Measurements from ENCODE around the gene SLX9.
A peak's percentile ranks its signal among the peaks of the same experiment; 100 is the strongest.

The SLX9 gene

DNA sequence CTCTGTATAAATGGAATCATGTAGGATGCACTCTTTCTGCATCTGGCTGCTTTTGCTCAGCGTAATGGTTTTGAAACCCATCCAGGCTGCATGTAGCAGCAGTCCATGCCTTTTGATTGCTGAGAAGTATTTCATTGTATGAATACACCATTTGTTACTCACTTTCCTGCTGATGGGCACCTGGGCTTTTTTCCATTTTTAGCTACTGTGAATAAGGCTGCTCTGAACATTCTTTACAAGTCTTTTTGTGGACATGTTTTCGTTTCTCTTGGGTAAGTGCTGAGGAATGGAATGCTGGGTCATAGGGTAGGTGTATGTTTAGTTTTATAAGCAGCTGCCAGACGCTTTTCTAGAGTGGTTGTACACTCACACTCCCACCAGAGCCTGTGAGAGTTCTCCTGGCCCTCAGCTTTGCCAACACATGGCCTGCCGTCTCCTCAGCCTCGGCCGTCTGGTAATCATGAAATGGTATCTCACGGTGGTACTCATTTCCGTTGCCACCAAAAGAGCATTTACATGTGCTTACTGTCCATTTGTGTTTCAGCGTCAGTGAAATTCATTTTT lies 22.7 kb downstream of the SLX9 start:
- peak; percentile 99 for DNase-seq (ENCODE audit: low read depth)
- TF ChIP-seq, protein P1, sequence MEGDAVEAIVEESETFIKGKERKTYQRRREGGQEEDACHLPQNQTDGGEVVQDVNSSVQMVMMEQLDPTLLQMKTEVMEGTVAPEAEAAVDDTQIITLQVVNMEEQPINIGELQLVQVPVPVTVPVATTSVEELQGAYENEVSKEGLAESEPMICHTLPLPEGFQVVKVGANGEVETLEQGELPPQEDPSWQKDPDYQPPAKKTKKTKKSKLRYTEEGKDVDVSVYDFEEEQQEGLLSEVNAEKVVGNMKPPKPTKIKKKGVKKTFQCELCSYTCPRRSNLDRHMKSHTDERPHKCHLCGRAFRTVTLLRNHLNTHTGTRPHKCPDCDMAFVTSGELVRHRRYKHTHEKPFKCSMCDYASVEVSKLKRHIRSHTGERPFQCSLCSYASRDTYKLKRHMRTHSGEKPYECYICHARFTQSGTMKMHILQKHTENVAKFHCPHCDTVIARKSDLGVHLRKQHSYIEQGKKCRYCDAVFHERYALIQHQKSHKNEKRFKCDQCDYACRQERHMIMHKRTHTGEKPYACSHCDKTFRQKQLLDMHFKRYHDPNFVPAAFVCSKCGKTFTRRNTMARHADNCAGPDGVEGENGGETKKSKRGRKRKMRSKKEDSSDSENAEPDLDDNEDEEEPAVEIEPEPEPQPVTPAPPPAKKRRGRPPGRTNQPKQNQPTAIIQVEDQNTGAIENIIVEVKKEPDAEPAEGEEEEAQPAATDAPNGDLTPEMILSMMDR (IDR thresholded peaks at IDR 0.05; ENCODE audit: low read length, missing control alignments): no peak
- no peak overlapping the region for H3K4me3 ChIP-seq (replicated peaks; ENCODE audit: low read depth, low read length)

- no peak for DNase-seq (ENCODE audit: low read depth)
- no peak overlapping the region for H3K4me3 ChIP-seq (replicated peaks; ENCODE audit: low read depth, low read length)
- TF ChIP-seq, protein P1 (IDR thresholded peaks at IDR 0.05; ENCODE audit: low read length, missing control alignments): no peak
Measured at GRCh38 chr21:44964381-44964780, 24.6 kb downstream of the SLX9 start.

DNA sequence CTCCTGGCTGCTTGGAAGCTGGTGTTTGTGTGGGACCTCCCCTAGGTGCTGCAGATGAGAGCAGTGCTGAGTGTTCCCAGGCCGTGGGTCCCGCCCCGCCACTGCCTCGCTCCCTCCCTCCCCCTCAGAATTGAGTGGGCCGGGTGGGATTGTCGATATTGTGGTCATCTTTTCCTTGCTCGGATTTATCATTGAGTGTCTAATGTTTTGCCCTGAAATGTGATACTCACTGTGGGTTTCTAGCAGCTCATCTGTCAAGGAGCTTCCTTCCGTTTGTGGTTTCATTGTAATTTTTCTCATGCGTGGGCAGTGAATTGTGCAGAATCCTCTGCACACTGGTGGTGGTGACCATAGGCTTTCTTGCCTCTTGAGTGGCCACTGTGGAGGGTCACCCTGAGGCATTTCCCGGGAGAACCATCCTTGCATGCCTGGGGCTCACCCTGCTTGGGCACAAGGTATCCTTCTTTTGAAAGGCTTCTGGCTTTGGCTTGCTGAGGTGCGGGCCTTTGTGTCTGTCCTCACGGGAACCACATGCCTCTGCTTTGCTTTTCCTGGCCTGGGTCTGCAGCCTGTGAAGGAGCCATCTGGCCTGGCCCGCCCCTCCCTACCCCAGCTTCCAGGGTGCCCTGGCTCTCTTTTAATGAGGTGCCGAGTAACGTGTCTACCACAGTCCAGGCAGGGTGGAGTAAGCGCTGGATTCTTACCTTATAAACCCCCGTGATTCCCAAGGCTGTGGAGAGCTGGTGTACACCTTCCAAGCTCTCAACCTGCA lies 25.6 kb downstream of the SLX9 start:
- no peak overlapping the region for H3K4me3 ChIP-seq (replicated peaks; ENCODE audit: low read depth, low read length)
- TF ChIP-seq, protein P1 (IDR thresholded peaks at IDR 0.05; ENCODE audit: low read length, missing control alignments): no peak
- DNase-seq (ENCODE audit: low read depth): peak; percentile 47

DNA sequence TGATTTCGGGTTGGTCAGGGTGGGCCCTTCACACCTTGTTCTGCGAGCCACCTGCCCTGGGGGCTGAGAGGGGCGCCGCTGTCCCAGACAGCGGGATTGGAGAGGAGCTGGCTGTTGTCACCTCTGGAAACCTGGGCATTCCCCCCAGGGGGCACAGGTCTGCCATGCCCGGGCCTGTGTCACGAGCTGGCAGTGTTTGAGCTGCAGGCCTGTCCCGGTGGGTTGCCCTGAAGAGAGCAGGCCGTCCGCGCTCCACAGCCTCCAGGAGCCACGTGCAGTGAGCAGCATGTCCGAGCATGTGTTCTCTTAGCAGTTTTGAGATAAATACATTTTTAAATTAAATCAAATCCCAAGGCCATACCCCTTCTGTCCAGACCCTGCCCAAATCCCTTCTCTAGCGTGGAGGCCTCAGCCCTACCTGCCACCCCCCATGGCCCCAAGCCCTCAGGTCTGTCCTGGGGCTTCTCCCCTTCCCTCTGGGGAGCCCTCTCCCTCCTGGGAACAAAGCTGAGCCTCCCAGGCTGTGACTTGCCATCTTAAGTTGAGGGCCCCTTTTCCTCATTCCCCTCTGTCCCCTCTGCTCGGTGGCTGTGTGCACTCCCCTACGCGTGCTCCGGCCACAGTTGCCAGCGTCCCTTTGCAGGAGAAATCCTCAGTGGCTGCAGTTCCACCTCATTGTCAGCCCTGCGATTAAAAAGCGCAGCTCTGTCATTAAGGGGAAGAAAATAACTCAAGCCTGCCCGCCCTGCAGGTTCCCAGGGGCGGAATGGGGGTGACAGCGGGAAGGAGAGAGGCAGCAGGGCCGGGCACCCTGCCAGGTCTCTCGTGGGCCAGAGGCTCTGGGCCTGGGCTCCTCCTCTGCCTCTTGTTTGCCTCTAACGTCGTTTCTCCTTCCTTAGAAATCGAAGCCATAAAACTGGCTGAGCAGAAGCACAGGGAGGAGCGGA lies 26.6 kb downstream of the SLX9 start:
- TF ChIP-seq, protein P1 (IDR thresholded peaks at IDR 0.05; ENCODE audit: low read length, missing control alignments): no peak
- H3K4me3 ChIP-seq (replicated peaks; ENCODE audit: low read depth, low read length): no peak overlapping the region
- peak; percentile 10 for DNase-seq (ENCODE audit: low read depth)

DNA sequence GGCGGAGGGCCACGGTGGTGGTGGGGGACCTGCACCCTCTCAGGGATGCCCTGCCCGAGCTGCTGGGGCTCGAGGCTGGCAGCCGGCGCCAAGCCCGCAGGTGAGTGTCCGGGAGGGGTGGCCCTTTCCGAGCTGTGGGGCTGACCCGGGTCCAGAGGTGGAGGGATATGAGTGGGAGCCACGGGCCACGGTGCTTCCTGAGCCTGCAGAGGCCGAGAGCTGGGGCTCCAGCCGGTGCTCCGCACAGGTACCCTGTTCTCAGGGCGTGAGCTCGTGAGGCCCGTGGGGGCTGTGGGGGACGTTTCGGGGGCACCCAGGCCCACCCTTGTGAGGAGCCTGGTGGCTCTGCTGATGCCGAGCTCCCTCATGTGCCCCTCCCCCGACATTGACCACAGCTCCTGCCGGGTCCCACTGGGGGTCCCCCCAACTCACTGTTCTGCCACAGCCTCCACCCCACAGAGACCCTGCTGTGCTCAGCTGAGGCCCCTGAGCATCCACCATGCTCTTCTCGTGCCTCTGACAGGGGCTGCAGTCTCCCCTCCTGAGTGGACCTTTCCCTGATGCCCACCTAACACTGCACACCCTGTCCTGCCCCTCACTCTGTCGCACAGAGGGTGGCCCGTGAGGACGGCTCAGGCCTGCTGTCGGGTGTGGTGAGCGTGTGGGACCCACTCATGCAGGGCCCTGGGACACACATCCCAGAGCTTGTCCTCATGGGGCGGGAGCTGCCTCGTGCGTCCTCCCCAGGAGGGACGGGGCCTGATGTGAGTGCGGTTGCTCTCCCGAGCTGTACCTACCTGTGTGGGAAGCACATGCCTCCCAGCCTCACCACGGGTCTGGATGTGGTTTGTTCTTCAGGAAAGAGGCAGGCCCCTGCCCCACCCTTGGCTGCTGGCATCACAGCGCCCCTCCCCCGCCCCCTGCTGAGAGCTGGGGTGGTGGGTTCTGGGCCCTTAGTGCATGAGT lies 27.5 kb downstream of the SLX9 start:
- DNase-seq (ENCODE audit: low read depth): no peak
- TF ChIP-seq, protein P1 (IDR thresholded peaks at IDR 0.05; ENCODE audit: low read length, missing control alignments): no peak
- no peak overlapping the region for H3K4me3 ChIP-seq (replicated peaks; ENCODE audit: low read depth, low read length)

DNA sequence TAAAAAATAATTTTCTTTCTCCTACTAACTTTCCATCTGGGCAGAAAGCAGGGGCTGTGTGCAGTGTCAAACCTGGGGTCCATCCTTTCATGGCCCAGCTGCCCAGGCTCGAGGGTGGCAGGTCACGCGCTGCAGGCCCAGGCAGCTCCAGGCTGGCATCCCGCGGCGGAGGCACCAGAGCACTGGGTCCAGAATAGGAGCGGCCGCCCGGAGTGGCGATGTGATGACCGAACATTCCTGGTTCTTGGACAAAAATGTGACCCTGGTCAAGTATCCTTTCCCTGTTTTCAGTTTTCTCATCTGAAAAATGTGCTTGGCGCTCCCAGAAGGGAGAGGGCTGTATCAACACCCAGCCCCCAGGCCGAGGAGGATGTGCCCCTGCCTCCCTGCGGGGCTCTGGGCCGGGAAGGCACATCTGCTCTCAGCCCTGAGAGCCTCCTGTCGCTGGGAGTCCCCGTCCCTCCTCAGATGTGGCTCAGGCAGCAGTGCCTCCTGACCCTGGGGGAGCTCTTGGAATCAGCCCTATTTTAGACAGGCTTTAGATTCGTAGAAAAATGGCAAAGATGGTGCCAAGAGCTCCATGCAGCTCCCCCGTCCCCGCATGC lies 29.3 kb downstream of the SLX9 start:
- no peak overlapping the region for H3K4me3 ChIP-seq (replicated peaks; ENCODE audit: low read depth, low read length)
- DNase-seq (ENCODE audit: low read depth): no peak
- TF ChIP-seq, protein P1 (IDR thresholded peaks at IDR 0.05; ENCODE audit: low read length, missing control alignments): no peak

All from fibroblast of pulmonary artery (primary cell).